ENCODE measurements around the gene NUPR1. TPM values are rescaled to one million over a fixed set of nuclear protein-coding genes. Genes with fewer than 3 reads are reported as not detected.

Gene NUPR1
- total RNA-seq, 1 donor from 2014 or later: 0.63 TPM

GRCh38 chr16:28542646-28543045 is 3.9 kb upstream of the NUPR1 start:
- no peak for TF ChIP-seq CTCF (IDR thresholded peaks at IDR 0.05; ENCODE audit: insufficient read depth, low read length, poor library complexity, severe bottlenecking)
- H3K27me3 ChIP-seq (ENCODE audit: control insufficient read depth, insufficient read depth, low read length): no peaks in the 10 kb centered on the region
- no peak overlapping the region for H3K4me3 ChIP-seq (ENCODE audit: low read depth, low read length)
- no peaks in the 10 kb centered on the region for H3K36me3 ChIP-seq (ENCODE audit: control insufficient read depth, insufficient read depth, low read length)
- DNase-seq (ENCODE audit: low read depth): no peak

- no peak overlapping the region for H3K4me3 ChIP-seq (ENCODE audit: low read depth, low read length)
- no peak for DNase-seq (ENCODE audit: low read depth)
- no peaks in the 10 kb centered on the region for H3K36me3 ChIP-seq (ENCODE audit: control insufficient read depth, insufficient read depth, low read length)
- TF ChIP-seq CTCF (IDR thresholded peaks at IDR 0.05; ENCODE audit: insufficient read depth, low read length, poor library complexity, severe bottlenecking): no peak
- no peaks in the 10 kb centered on the region for H3K27me3 ChIP-seq (ENCODE audit: control insufficient read depth, insufficient read depth, low read length)
Measured at GRCh38 chr16:28540346-28540745, 1.6 kb upstream of the NUPR1 start.

- TF ChIP-seq CTCF (IDR thresholded peaks at IDR 0.05; ENCODE audit: insufficient read depth, low read length, poor library complexity, severe bottlenecking): no peak
- no peaks in the 10 kb centered on the region for H3K36me3 ChIP-seq (ENCODE audit: control insufficient read depth, insufficient read depth, low read length)
- no peak for DNase-seq (ENCODE audit: low read depth)
- H3K4me3 ChIP-seq (ENCODE audit: low read depth, low read length): no peak overlapping the region
- no peaks in the 10 kb centered on the region for H3K27me3 ChIP-seq (ENCODE audit: control insufficient read depth, insufficient read depth, low read length)
Measured at GRCh38 chr16:28537964-28538732, 626 bp downstream of the NUPR1 start.

- no peaks in the 10 kb centered on the region for H3K27me3 ChIP-seq (ENCODE audit: control insufficient read depth, insufficient read depth, low read length)
- TF ChIP-seq CTCF (IDR thresholded peaks at IDR 0.05; ENCODE audit: insufficient read depth, low read length, poor library complexity, severe bottlenecking): no peak
- DNase-seq (ENCODE audit: low read depth): no peak
- H3K4me3 ChIP-seq (ENCODE audit: low read depth, low read length): no peak overlapping the region
- no peaks in the 10 kb centered on the region for H3K36me3 ChIP-seq (ENCODE audit: control insufficient read depth, insufficient read depth, low read length)
Measured at GRCh38 chr16:28537076-28537475, 1.7 kb downstream of the NUPR1 start.

GRCh38 chr16:28534542-28535373 is 4.0 kb downstream of the NUPR1 start:
- Histone ChIP-seq H3K36me3 (ENCODE audit: control insufficient read depth, insufficient read depth, low read length) (no peaks in the 10 kb centered on the region), H3K4me3 (ENCODE audit: low read depth, low read length) (no peak overlapping the region), H3K27me3 (ENCODE audit: control insufficient read depth, insufficient read depth, low read length) (no peaks in the 10 kb centered on the region)
- DNase-seq (ENCODE audit: low read depth): no peak
- TF ChIP-seq CTCF (IDR thresholded peaks at IDR 0.05; ENCODE audit: insufficient read depth, low read length, poor library complexity, severe bottlenecking): no peak

Measured in kidney epithelial cell (primary cell).